Measurements from ENCODE around the gene CTU2. TPM values are rescaled to one million over a fixed set of nuclear protein-coding genes. Genes with fewer than 3 reads are reported as not detected.

Gene CTU2
- total and polyA plus RNA-seq, 9 of the 15 experiments (the other 6 are each of a cell fraction or from before 2014, with no cell fraction given), result 1.3 to 105 (median 23.2) TPM

DNA sequence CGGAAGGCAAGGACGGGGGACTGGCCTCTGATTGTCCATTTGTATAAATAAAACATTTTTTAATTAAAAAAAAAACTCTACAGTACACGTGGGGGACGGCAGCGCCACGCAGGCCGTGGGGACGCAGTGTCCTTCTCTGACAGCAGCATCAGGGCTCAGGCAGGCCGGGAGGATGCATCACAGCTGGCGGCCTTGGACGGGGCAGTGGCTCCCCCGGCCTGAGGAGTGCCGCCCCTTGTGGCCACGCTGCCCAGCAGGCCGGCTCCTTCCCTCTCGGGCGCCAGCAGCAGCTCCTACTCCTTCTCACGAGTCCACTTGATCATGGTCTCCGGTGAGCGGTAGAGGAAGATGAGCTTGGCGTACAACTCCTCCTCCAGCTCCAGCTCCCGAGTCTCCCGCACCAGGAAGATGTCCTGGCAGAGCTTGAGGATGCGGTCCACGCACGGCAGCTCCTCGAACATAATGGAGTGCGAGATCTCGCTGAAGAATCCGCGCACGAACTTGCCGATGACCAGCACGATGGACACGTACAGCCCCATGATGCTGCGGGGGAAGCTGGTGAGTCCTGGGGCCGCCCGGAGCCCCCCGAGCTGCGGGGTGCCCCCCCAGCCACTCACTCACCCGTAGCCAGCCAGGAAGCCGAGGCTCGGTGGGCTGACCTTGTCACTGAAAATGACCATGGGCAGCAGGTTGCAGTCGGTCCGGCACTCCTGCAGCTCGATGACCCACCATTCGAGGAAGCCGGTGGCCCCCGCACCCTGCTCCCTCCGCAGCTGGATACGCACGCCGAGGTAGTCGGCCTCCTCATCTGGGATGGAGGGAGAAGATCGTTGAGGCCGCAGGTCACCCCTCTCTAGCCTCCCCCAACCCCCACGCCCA lies 9.2 kb downstream of the CTU2 start (continued):
- TF ChIP-seq, protein P1, sequence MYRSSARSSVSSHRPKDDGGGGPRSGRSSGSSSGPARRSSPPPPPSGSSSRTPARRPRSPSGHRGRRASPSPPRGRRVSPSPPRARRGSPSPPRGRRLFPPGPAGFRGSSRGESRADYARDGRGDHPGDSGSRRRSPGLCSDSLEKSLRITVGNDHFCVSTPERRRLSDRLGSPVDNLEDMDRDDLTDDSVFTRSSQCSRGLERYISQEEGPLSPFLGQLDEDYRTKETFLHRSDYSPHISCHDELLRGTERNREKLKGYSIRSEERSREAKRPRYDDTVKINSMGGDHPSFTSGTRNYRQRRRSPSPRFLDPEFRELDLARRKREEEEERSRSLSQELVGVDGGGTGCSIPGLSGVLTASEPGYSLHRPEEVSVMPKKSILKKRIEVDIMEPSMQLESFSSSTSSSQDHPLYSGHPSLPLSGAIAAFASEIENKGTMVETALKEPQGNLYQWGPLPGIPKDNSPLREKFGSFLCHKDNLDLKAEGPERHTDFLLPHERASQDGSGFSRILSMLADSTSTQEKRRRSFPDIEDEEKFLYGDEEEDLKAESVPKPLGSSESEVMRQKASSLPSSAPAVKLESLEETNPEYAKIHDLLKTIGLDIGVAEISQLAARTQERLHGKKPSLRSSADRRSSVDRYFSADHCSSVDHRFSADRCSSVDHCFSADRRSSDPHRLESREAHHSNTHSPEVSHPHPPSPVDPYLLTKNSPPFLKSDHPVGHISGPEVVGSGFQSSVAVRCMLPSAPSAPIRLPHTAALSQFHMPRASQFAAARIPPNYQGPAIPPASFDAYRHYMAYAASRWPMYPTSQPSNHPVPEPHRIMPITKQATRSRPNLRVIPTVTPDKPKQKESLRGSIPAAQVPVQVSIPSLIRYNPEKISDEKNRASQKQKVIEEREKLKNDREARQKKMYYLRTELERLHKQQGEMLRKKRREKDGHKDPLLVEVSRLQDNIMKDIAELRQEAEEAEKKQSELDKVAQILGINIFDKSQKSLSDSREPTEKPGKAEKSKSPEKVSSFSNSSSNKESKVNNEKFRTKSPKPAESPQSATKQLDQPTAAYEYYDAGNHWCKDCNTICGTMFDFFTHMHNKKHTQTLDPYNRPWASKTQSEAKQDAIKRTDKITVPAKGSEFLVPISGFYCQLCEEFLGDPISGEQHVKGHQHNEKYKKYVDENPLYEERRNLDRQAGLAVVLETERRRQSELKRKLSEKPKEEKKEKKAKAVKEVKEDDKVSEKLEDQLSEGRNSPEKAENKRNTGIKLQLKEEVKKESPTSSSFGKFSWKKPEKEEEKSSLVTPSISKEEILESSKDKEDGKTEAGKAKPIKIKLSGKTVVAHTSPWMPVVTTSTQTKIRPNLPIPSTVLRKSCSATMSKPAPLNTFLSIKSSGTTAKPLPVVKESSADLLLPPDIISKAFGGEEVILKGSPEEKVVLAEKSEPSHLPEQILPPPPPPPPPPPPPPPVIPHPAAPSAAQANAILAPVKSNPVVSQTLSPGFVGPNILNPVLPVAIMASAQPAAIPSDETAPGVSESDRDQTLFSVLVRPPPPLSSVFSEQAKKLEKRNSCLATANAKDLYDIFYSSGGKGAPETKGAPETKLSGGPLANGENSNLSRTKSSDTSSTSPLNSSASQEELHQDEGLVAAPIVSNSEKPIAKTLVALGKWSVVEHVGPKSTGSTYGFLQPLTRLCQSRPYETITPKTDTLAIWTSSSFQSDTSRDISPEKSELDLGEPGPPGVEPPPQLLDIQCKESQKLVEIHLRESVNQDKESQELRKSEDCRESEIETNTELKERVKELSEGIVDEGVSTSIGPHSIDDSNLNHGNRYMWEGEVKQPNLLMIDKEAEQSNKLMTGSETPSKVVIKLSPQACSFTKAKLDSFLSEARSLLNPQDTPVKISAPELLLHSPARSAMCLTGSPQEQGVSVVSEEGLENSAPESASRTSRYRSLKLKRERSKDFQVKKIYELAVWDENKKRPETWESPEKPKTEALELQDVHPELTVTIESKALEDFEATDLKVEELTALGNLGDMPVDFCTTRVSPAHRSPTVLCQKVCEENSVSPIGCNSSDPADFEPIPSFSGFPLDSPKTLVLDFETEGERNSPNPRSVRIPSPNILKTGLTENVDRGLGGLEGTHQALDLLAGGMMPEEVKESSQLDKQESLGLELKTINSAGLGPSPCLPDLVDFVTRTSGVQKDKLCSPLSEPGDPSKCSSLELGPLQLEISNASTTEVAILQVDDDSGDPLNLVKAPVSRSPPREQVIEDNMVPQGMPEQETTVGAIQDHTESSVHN (IDR thresholded peaks at IDR 0.05; ENCODE audit: borderline replicate concordance in 1 of 2, low read depth in 1 of 2), result no peak
- TF ChIP-seq PHB2 (IDR thresholded peaks at IDR 0.05; ENCODE audit: low read depth), result no peak
- no peak for TF ChIP-seq PRMT5 (CRISPR knock-in tag; IDR thresholded peaks at IDR 0.05)
- TF ChIP-seq, protein P2, sequence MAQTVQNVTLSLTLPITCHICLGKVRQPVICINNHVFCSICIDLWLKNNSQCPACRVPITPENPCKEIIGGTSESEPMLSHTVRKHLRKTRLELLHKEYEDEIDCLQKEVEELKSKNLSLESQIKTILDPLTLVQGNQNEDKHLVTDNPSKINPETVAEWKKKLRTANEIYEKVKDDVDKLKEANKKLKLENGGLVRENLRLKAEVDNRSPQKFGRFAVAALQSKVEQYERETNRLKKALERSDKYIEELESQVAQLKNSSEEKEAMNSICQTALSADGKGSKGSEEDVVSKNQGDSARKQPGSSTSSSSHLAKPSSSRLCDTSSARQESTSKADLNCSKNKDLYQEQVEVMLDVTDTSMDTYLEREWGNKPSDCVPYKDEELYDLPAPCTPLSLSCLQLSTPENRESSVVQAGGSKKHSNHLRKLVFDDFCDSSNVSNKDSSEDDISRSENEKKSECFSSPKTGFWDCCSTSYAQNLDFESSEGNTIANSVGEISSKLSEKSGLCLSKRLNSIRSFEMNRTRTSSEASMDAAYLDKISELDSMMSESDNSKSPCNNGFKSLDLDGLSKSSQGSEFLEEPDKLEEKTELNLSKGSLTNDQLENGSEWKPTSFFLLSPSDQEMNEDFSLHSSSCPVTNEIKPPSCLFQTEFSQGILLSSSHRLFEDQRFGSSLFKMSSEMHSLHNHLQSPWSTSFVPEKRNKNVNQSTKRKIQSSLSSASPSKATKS (CRISPR knock-in tag; IDR thresholded peaks at IDR 0.05), result no peak
- TF ChIP-seq DACH1 (IDR thresholded peaks at IDR 0.05; ENCODE audit: partially characterized antibody), result no peak
- TF ChIP-seq PHF21A (IDR thresholded peaks at IDR 0.05; ENCODE audit: borderline replicate concordance, low read depth), result no peak
- peak; percentile 86 for TF ChIP-seq RBM22 (IDR thresholded peaks at IDR 0.05; ENCODE audit: low read depth, low read length, poor library complexity, severe bottlenecking)
- no peak for TF ChIP-seq NCOA4 (IDR thresholded peaks at IDR 0.05; ENCODE audit: partially characterized antibody)
- TF ChIP-seq, protein P3, sequence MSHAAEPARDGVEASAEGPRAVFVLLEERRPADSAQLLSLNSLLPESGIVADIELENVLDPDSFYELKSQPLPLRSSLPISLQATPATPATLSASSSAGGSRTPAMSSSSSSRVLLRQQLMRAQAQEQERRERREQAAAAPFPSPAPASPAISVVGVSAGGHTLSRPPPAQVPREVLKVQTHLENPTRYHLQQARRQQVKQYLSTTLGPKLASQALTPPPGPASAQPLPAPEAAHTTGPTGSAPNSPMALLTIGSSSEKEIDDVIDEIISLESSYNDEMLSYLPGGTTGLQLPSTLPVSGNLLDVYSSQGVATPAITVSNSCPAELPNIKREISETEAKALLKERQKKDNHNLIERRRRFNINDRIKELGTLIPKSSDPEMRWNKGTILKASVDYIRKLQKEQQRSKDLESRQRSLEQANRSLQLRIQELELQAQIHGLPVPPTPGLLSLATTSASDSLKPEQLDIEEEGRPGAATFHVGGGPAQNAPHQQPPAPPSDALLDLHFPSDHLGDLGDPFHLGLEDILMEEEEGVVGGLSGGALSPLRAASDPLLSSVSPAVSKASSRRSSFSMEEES (CRISPR knock-in tag; IDR thresholded peaks at IDR 0.05), result no peak
